Measurements from ENCODE around the gene MED13L.

- TF ChIP-seq MAX (CRISPR knock-in tag; IDR thresholded peaks at IDR 0.05): no peak
- no peak for TF ChIP-seq CTCF (IDR thresholded peaks at IDR 0.05)
- TF ChIP-seq E2F4 (CRISPR knock-in tag; IDR thresholded peaks at IDR 0.05; ENCODE audit: borderline replicate concordance, low read depth): no peak
- no peak for TF ChIP-seq CREB1 (CRISPR knock-in tag; IDR thresholded peaks at IDR 0.05)
- no peak for TF ChIP-seq NR3C1 (CRISPR knock-in tag; conservative IDR thresholded peaks at IDR 0.05; ENCODE audit: low read depth)
- TF ChIP-seq, protein P1, sequence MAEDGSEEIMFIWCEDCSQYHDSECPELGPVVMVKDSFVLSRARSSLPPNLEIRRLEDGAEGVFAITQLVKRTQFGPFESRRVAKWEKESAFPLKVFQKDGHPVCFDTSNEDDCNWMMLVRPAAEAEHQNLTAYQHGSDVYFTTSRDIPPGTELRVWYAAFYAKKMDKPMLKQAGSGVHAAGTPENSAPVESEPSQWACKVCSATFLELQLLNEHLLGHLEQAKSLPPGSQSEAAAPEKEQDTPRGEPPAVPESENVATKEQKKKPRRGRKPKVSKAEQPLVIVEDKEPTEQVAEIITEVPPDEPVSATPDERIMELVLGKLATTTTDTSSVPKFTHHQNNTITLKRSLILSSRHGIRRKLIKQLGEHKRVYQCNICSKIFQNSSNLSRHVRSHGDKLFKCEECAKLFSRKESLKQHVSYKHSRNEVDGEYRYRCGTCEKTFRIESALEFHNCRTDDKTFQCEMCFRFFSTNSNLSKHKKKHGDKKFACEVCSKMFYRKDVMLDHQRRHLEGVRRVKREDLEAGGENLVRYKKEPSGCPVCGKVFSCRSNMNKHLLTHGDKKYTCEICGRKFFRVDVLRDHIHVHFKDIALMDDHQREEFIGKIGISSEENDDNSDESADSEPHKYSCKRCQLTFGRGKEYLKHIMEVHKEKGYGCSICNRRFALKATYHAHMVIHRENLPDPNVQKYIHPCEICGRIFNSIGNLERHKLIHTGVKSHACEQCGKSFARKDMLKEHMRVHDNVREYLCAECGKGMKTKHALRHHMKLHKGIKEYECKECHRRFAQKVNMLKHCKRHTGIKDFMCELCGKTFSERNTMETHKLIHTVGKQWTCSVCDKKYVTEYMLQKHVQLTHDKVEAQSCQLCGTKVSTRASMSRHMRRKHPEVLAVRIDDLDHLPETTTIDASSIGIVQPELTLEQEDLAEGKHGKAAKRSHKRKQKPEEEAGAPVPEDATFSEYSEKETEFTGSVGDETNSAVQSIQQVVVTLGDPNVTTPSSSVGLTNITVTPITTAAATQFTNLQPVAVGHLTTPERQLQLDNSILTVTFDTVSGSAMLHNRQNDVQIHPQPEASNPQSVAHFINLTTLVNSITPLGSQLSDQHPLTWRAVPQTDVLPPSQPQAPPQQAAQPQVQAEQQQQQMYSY (CRISPR knock-in tag; IDR thresholded peaks at IDR 0.05): no peak
- TF ChIP-seq GABPB1 (CRISPR knock-in tag; IDR thresholded peaks at IDR 0.05): no peak
Measured at GRCh38 chr12:115998794-115999478, 278.6 kb downstream of the MED13L start.

All from WTC11 (cell line).